ENCODE measurements around the gene DBP.

GRCh38 chr19:48644355-48644754 is 7.2 kb upstream of the DBP start:
- TF ChIP-seq ZNF121 (tag by site-specific recombination; IDR thresholded peaks at IDR 0.05) (no peak), CTCF (tag by site-specific recombination; IDR thresholded peaks at IDR 0.05) (no peak), ZNF792 (tag by site-specific recombination; IDR thresholded peaks at IDR 0.05) (no peak), ZNF48 (tag by site-specific recombination; IDR thresholded peaks at IDR 0.05) (no peak)
